Gastroesophageal sphincter (tissue), 4 donors: ENCODE measurements around the gene RPA1. TPM values are rescaled to one million over a fixed set of nuclear protein-coding genes. Genes with fewer than 3 reads are reported as not detected.

ENCODE experiments used
- ATAC-seq: fragments of 150-250 bp; one replicate; pipeline ENCODE4 v1.9.1; 2016; ENCODE audit warnings: mild to moderate bottlenecking, moderate library complexity
- H3K27ac ChIP-seq, 4 donors: fragments of 200-600 bp; sonication (generic) in 3 of 4; 1 replicate in 3 of 4; 2 replicates in 1 of 4; pipeline ENCODE4 v1.5.1; 2016 to 2019
- H3K27me3 ChIP-seq: fragments of 200-600 bp; sonication (generic); one replicate; pipeline ENCODE4 v1.5.1; 2019
- H3K36me3 ChIP-seq, 2 donors: fragments of 200-600 bp; sonication (generic); one replicate each; pipeline ENCODE4 v1.5.1; 2019; ENCODE audit warnings: control low read depth in 1 of 2
- H3K4me1 ChIP-seq, 3 donors: fragments of 200-600 bp; sonication (generic); 1 replicate in 2 of 3; 2 replicates in 1 of 3; pipeline ENCODE4 v1.5.1; 2016 to 2019; ENCODE audit warnings: control low read depth in 2 of 3
- H3K4me3 ChIP-seq, 2 donors: fragments of 200-600 bp; sonication (generic); one replicate each; pipeline ENCODE4 v1.5.1; 2019; ENCODE audit warnings: mild to moderate bottlenecking in 1 of 2, moderate library complexity in 1 of 2
- H3K9me3 ChIP-seq, 3 donors: fragments of 200-600 bp; sonication (generic); one replicate each; pipeline ENCODE4 v1.5.1; 2017 to 2019; ENCODE audit warnings: control low read depth in 2 of 3
- CTCF ChIP-seq, 4 experiments: fragments of 200-600 bp in 2 of 4; fragments of 450-650 bp in 2 of 4; sonication (generic) in 1 of 4; IDR thresholded peaks; one replicate each; pipeline ENCODE4 v1.5.1; 2017 to 2019; ENCODE audit warnings: antibody characterized with exemption in 4 of 4, mild to moderate bottlenecking in 2 of 4, moderate library complexity in 2 of 4
- EP300 ChIP-seq: sonication (generic); formaldehyde crosslinking; IDR thresholded peaks from one replicate; pipeline ENCODE4 v1.6.1; 2017; ENCODE audit warnings: antibody characterized with exemption, mild to moderate bottlenecking
- POLR2A ChIP-seq, 2 donors: fragments of 450-650 bp; IDR thresholded peaks; one replicate each; pipeline ENCODE4 v1.6.1; 2017; ENCODE audit warnings: antibody characterized with exemption in 2 of 2, mild to moderate bottlenecking in 2 of 2, moderate library complexity in 1 of 2
- POLR2AphosphoS5 ChIP-seq: sonication (generic); formaldehyde crosslinking; IDR thresholded peaks from one replicate; pipeline ENCODE4 v1.6.1; 2017; ENCODE audit warnings: antibody characterized with exemption
- WGBS, 2 donors: methylation state at CpG; one replicate each; pipeline ENCODE4 v1.1.5; 2018; ENCODE audit warnings: low coverage in 1 of 2; 5-methylcytosine and 5-hydroxymethylcytosine counted together
- total RNA-seq, 4 donors: library from RNA; depleted of rRNA; stranded (reverse); fragments of >200 nt; gene quantifications; one replicate each; pipeline ENCODE4 v1.1.0, GENCODE V29; 2016

Gene RPA1
- total RNA-seq, 4 donors from 2014 or later: 22.0 to 33.0 (median 25.2) TPM

GRCh38 chr17:1865252-1866037 lies 35.6 kb downstream of the RPA1 start:
- WGBS, 2 donors: 57 to 59% methylated on average over 12 to 14 of the region's 17 CpGs
- Histone ChIP-seq H3K4me1 (no peaks in the 10 kb centered on the region), H3K9me3 (no peaks in the 10 kb centered on the region), H3K27me3 (no peaks in the 10 kb centered on the region), H3K27ac (no peak overlapping the region), H3K36me3 (peaks cover 0 to 44% of the 10 kb centered on the region in 2 donors), H3K4me3 (no peak overlapping the region)
- ATAC-seq: no peak
- TF ChIP-seq EP300 (no peak), POLR2AphosphoS5 (no peak), CTCF (IDR thresholded peaks at IDR 0.05) (peak; percentile 39 to 62 (median 46)), POLR2A (IDR thresholded peaks at IDR 0.05) (no peak)

DNA sequence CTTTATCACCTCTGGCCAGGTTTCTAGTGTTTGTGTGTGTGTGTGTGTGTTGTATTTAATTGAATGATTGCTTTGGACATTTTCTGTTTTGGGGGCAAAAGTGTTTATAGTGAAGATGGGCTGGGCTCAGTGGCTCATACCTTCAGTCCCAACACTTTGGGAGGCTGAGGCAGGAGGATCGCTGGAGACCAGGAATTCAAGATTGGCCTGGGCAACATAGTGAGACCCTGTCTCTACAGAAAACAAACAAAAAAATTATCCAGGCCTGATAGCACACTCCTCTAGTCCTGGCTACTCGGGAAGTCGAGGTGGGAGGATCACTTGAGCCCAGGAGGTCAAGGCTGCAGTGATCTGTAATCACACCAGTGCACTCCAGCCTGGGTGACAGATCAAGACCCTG lies 37.5 kb downstream of the RPA1 start:
- H3K9me3 ChIP-seq: no peaks in the 10 kb centered on the region
- H3K27ac ChIP-seq: no peak overlapping the region
- ATAC-seq: no peak
- no peaks in the 10 kb centered on the region for H3K4me1 ChIP-seq
- H3K27me3 ChIP-seq: no peaks in the 10 kb centered on the region
- H3K4me3 ChIP-seq: no peak overlapping the region
- no peak for TF ChIP-seq POLR2A (IDR thresholded peaks at IDR 0.05)
- TF ChIP-seq CTCF (IDR thresholded peaks at IDR 0.05): no peak
- no peak for TF ChIP-seq EP300
- TF ChIP-seq POLR2AphosphoS5: no peak
- WGBS, 2 donors: 79 to 81% methylated on average over 3 of the region's 3 CpGs
- H3K36me3 ChIP-seq: peaks cover 0 to 50% of the 10 kb centered on the region in 2 donors

GRCh38 chr17:1868090-1868489 lies 38.3 kb downstream of the RPA1 start:
- H3K9me3 ChIP-seq: no peaks in the 10 kb centered on the region
- no peak for ATAC-seq
- 91 to 92% methylated on average over 6 to 7 of the region's 8 CpGs for WGBS, 2 donors
- no peak overlapping the region for H3K27ac ChIP-seq
- H3K27me3 ChIP-seq: no peaks in the 10 kb centered on the region
- TF ChIP-seq POLR2A (IDR thresholded peaks at IDR 0.05): no peak
- TF ChIP-seq CTCF (IDR thresholded peaks at IDR 0.05): no peak
- no peak for TF ChIP-seq EP300
- no peak for TF ChIP-seq POLR2AphosphoS5
- peaks cover 0 to 58% of the 10 kb centered on the region in 2 donors for H3K36me3 ChIP-seq
- H3K4me3 ChIP-seq: no peak overlapping the region
- no peaks in the 10 kb centered on the region for H3K4me1 ChIP-seq

- H3K9me3 ChIP-seq: no peaks in the 10 kb centered on the region
- no peak for ATAC-seq
- no peaks in the 10 kb centered on the region for H3K4me1 ChIP-seq
- TF ChIP-seq POLR2AphosphoS5: no peak
- no peak for TF ChIP-seq EP300
- no peak for TF ChIP-seq CTCF (IDR thresholded peaks at IDR 0.05)
- TF ChIP-seq POLR2A (IDR thresholded peaks at IDR 0.05): no peak
- H3K27me3 ChIP-seq: no peaks in the 10 kb centered on the region
- H3K27ac ChIP-seq: no peak overlapping the region
- 87 to 92% methylated on average over 3 of the region's 3 CpGs for WGBS, 2 donors
- H3K4me3 ChIP-seq: no peak overlapping the region
- H3K36me3 ChIP-seq: peaks cover 0 to 71% of the 10 kb centered on the region in 2 donors
Measured at GRCh38 chr17:1870592-1870991, 40.8 kb downstream of the RPA1 start.

GRCh38 chr17:1871756-1872155 lies 42.0 kb downstream of the RPA1 start:
- ATAC-seq: no peak
- TF ChIP-seq POLR2AphosphoS5 (no peak), EP300 (no peak)
- no peaks in the 10 kb centered on the region for H3K4me1 ChIP-seq
- no peak overlapping the region for H3K4me3 ChIP-seq
- no peaks in the 10 kb centered on the region for H3K9me3 ChIP-seq
- H3K27me3 ChIP-seq: no peaks in the 10 kb centered on the region
- WGBS, 2 donors: 74 to 79% methylated on average over 5 of the region's 5 CpGs
- H3K36me3 ChIP-seq: peaks cover 0 to 76% of the 10 kb centered on the region in 2 donors
- H3K27ac ChIP-seq: no peak overlapping the region
